Stimulated activated CD4-positive, alpha-beta T cell treated with anti-CD3 and anti-CD28 coated beads, Interleukin-4, amount 100 ng/mL, for 24 hours (primary cell): ENCODE results near the gene CSNK1A1L.

ENCODE experiments used
- DNase-seq: peaks from one replicate; pipeline ENCODE4 v3.0.0-alpha.2; 2020

Gene CSNK1A1L

DNA sequence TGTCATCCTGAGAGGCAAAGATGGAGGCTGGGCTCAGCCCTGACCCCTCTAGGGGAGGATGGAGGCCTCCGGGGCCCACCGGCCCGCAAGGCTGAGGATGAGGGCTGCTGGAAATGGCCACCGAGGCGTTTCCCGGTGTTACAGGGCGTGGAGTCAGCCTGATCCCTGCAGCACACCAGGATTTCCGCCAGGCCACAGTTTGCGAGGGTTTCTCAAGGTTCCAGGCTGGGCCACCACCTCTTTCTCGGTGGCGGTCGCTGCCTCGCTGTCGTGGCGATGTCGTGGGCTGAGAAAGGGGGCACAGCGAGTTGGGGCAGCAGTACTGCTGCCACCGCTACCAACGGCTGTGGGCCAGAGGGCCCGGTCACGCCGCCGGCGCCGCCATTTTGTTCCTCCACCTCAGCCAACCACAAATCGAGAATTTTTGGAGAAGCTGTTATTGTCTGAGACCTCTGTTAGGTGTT, at the start of gene CSNK1A1L:
CSNK1A1L (minus strand) TSS at position 414 of the 464 bp plus-strand sequence; CDS start at position 6, 408 bp downstream.
- DNase-seq, result no peak

DNA sequence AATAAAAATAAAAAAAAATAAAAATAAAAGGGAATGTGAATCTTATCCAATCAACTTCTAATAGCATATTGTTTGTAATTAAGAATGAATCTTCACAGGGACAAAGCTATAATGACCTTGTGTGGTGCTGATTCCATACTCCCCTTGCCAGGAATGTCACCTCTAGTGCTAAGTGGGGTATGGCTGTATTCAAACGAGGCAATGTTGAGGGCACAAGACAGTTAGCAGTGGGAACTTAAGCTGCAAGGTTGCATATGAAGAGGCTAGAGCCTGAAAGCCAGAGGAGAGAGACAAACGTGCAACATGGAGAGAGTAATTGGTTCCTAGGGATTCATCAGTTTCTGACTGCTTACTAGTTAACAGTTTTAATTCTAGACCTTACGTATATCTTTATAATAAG, 43.9 kb upstream of the CSNK1A1L start:
- no peak for DNase-seq

DNA sequence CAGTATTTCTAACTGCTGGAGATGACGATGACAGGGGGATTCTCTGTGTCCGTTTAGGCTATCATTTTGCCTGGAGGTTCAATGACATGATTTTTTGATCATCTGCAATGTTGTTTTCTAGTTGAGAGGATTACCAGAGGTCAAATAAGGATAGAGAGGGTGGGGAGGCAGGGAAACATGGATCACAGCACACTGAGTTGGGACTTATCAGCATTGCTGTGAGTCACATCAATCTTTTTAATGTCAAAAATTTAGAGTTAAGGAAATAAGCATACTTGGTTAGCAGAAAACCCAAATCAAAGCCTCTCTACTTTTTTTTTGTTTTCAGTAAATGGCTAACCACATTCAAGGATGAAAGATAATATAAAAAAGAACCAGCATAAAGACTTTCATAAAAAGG, 43.0 kb upstream of the CSNK1A1L start:
- no peak for DNase-seq

DNA sequence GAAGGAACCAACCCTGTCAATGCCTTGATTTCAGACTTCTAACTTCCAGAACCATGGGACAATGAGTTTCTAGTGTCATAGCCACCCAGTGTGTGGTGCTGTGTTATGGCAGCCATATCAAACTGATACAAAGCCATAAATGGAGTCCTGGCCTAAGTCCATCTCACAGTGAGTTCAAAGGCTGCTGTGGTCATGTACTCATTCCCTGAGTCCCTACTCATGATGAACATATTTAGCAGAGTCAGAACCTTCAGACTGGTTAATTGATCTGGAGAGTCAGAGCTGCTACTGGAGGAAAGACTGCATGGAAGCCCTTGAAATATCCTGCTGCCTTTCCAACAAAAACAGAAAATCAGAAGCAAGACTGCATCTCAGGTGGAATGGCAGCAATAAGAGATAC, 39.2 kb upstream of the CSNK1A1L start:
- DNase-seq, result no peak

DNA sequence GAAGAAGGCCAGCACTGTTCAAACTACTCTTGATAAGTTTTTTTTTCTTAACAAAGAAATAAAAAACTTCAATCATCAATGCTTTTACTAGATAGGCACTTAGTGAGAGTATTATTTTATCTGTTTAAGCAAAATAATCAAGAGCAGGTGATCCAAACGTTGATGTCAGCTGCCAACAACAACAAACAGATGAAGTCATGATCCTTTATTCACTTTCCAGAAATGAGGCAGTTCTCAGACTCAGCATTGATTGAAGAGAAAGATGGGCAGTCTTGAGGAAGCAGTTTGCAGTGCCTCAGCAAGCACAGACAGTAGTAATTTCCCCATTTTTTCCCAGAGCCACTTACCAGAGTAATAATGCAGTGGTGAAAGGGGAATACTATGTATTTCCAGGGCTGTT, 38.4 kb upstream of the CSNK1A1L start:
- no peak for DNase-seq

DNA sequence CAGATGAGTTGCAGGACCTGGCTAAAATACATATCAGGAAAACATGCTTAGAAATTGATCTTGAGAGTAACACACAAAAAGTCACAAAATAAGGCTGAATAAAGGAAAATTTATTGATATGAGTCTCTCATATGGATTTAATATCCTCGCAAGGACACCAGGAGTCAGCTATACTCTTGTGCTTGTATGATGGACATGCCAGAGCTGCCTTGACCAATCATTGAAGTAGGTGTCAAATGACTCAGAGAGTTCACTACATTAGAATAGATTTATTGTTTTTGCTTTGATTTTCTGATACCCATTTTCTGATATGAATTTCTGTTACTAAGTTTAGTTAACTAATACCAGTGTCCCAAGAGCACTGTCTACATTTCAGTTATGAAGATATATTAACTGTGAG, 37.4 kb upstream of the CSNK1A1L start:
- no peak for DNase-seq

DNA sequence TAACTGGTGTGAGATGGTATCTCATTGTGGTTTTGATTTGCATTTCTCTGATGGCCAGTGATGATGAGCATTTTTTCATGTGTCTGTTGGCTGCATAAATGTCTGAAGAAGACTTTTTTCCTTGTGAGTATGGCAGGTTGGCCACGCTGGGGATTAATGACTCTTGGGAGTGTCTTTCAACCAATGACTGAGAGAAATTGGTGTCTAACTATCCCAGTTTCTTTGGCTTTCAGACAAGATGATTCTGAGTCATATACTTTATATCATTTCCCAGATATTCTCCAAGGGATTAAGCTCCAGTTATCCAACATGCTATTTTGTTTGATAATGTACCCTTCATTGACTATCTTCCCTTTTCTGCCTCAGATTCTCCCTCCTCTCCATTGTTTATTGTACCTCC, 35.5 kb upstream of the CSNK1A1L start:
- DNase-seq, result no peak

DNA sequence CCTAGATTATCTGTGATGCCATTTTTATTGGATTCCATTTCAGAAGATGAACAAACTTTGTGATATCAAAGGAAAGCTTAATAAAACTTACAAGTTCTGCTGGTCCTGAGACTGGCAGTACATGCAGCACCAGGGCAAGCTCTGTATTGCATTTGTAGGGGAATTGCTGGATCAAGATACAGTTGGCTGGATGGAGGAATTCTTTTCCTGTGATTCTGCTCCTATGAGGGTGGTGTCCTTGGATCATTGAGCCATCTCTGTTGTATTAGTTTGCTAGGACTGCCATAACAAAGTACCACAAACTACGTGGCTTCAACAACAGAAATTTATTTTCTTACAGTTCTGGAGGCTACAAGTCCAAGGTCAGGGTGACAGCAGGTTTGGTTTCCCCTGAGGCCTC, 33.9 kb upstream of the CSNK1A1L start:
- no peak for DNase-seq

DNA sequence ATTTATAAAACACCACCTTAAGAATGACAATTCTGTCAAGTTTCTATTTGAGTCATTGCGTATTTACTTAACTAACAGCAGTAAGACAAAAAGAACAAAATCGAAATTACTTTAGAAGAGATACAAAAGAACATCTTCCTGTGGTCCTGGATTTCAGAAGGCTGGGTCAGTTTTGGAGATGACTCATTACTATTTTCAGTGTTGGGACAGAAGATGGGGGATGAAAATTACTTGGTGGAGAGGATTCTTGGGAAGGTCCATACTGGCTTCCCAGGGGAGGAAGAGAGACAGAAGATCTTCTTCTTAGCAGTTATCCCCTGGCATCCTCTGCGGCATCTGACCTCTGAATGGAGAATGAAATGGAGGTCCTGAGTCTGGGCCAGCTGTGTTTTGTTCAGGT, 33.5 kb upstream of the CSNK1A1L start:
- no peak for DNase-seq

DNA sequence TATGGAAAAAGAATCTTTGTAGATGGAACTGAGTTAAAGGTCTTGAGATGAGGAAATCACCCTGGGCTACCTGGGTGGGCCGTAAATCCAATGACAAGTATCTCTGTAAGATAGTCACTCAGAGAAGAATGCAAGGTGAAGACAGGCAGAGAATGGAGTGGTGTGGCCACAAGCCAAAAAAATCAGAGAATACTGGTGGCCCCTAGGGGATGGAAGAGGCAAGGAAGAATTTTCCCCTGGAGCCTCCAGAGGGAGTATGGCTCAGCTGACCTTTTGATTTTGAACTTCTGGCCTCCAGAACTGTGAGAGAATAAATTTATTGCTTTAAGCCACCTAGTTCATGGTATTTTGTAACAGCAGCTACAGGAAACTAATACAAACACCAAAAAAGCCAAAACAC, 32.7 kb upstream of the CSNK1A1L start:
- DNase-seq, result no peak

DNA sequence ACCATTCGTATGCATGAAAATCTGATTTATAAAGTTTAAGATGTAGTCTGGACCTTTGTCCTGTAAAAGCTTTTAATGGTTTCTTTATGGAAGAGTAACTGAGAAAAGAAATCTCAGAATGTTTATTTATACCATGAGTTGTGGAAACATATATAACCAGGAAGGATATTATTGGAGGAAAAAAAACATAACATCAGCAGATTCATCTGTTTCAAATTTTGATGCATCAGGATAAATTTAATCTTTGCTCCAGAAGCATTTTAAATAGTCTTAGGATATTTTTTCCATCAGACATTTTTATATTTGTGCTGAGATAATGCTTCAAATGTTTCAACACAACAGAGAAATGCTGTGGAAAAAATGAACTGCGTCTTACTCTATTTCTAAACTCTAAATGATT, 31.2 kb upstream of the CSNK1A1L start:
- no peak for DNase-seq

DNA sequence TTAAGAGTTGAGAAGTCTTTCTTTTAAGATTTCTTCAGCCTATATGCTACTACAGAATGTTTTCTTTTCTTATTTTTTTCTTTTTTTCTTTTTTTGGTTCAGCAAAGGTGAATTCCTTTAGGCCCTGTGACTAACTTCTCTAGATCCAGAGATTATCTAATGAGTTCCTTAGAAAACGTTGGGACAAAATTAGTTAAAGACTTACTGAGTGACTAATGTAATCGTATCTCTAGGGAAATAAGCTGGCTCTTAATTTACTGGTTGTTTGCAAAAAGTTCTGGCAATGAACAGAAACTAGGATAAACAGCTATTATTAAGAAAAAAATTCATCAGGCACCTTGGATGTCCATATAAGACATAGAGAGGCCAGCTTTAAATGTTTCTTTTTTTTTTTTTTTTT, 30.7 kb upstream of the CSNK1A1L start:
- DNase-seq, result no peak

DNA sequence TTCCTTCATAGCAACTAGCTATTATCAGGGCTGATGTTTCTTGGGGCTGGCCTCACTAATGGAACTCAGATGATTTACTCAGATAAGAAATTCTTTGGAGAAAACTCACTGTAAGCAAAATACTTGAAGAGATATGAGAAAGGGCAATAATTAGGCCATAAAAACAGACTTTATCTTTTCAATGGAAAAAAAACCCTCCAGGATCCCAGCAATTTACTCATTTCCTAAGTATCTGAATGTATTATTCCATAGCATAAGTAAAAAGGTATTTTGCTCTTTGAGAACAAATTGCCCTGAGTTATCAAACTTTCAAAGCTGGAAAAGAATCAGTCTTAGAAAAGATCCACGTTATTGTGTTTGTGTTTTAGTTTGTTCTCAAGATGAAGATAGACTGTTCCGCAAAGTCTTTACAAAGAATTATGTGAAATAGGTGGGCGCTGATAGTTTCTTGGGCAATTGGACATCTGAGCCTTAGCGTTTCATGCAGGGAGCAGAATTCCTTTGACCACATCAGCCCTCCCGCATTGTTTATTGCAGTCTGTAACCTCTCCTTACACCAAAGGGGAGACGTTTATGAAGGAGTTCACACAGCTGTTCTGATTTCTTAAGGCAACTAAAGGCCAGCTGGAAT, 29.1 kb upstream of the CSNK1A1L start:
- DNase-seq, result no peak

DNA sequence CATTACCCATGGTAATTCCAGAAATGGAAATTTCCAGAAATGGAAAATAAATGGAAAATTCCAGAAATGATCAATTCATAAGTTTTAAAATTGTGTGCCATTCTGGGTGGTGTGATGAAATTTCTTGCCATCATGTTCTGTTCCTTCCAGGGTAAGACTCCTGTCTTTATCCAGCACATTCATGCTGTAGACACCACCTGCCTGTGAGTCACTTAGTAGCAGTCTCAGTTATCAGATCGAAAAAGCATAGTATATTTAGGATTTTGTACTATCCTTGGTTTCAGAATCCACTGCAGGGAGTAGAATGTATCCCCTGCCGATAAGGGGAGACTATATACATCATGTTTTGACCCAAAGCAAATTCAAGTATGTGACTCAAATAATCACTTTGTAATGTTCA, 26.7 kb upstream of the CSNK1A1L start:
- no peak for DNase-seq

DNA sequence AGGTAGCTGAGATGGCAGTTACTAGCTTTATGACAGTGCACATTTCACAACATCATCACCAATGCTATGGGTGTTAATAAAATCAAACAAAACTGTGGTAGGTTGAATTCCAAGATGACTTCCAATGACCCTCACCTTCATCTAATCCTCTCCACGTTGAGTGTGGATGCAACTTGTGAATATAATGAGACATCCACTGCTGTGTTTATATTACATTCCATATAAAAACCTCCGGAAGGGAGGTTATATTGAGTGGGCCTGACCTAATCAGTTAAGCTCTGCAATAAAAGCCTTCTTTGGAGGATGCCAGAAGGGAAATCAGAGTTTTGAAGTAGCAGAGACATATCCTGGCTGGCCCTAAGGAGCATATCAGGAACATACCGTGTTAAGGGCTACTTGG, 25.6 kb upstream of the CSNK1A1L start:
- no peak for DNase-seq

DNA sequence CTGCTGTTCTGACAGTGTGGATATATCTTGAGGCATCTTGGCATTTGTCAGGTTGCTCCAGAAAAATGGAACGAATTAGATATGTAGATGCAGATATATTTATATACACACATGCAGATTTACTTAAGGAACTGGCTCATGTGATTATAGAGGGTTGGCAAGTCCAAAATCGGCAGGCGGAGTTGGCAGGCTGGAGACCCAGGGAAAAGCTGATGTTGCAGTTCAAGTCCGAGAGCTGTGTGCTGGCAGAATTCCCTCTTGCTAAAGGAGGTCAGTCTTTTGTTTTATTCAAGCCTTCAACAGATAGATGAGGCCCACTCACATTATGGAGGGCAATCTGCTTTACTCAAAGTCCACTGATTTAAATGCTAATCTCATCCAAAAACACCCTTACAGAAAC, 24.4 kb upstream of the CSNK1A1L start:
- no peak for DNase-seq

DNA sequence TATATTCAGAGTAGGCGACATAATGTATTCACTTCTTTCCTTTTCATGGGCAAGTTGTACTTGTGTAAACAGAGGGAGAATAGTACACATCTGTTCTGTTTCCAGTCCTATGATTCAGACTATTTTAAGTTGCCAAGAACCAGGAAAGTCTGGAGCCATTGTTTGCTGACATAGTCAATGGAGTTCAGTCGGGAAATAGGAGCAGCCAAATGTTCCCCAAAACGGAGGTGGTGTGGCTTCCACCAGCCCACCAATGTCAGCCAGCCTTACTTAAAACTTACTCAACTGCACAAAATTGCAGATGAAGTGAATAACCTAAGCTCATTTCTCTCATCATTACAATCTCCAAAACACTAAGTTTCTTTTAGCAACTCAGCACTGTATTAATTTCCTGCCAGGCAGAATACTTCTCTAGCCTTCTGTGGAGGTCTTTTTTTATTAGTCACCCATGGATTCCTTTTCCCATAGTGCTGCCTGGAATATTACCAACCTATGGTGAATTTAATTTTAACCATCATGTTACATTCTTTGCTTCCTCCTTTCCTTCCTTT, 22.3 kb upstream of the CSNK1A1L start:
- no peak for DNase-seq

DNA sequence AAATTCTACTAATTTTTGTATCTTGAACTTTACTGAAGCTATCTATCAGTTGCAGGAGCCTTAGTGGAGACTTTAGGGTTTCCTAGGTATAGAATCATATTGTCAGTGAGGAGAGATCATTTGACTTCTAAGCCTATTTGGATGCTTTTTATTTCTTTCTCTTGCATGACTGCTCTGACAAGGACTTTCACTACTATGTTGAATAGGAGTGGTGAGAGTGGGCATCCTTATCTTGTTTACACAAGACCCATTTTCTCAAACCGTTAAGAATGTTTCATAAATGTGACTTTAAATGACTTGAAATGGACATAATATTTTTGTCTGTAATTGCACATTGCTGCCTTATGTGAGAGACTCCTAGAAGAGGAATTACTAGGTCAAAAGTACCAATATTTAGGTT, 17.9 kb upstream of the CSNK1A1L start:
- DNase-seq, result no peak

DNA sequence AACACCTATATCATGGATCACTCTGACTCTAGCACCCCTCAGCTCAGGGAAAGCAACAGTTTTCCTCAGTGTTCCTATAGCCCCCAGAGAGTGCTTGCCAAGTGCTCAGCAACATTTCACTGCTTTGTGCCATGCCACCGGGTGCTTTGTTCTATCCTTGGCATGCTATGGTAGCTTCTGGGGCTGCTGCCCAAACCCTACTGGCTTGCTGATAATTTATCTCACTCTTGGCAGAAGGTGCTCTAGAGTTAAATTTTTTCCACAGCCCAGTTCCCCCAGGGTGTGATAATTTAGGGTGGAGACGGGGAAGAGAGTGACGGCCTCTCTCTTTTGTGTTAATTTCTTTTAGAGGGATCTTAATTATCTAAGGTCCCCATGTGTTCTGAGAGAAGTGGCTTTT, 12.6 kb upstream of the CSNK1A1L start:
- no peak for DNase-seq

DNA sequence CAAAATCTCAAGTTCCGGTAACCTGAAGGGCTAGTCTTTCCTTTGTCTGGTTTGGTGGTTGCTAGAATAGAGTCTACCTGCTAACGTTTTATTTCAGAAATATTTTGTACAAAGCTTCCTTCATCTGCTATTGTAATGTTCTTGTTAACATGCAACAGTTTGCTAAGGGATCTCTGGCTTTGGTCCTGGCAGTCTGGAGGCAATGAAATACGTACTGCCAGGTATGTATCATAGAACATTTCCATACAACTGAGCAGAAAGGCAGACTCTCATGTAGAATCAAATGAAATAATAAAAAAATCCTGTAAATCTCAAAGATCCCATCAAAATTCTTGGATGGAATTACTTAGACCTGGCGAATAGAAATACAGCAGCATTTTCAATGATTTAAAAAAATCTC, 8.8 kb upstream of the CSNK1A1L start:
- DNase-seq, result no peak

DNA sequence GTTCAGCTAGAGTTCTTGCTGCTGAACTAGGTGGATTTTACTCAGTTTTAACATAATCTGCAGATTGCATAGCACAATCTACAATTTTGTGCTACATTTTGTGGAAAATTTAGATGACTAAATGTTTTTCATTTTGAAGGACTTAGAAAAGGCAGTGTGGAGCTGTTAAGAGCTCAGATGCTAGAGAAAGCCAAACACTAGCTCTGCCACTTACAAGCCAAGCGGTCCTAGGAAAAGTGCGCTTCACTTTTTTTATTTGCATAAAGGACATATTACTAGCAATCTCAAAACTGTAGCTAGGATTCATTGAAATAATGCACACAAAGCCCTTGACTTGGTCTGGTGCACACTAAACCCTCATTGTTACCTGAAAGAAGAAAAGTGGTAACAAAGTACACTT, 8.1 kb upstream of the CSNK1A1L start:
- no peak for DNase-seq

DNA sequence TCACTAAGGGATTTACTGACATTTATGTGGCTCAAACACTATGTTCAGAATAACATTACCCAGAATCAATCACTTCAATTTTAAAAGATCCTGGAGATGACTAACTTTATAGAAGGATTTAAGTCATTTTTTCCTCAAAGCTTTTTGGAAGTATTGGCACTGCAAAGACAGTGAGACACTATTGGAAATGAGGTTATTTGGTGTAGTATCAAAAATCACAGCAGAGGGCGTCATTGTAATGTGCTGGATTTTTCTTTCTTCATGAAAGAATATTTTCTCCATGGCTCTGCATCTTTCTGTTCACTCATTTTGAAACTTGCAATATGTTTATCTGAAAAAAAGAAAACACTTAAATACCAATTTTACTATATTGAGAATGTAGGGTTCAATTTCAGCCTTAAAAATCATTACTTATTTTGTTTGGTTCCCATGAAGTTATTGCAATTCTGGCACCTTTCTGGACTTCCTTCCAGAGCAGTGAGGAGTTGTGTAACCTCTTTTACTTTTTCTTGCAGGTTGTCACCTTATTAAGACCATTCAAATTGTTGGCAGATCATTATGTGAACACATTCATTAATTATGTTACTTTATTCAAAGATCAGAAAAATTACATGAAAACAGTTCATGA, 3.7 kb upstream of the CSNK1A1L start:
- DNase-seq, result no peak

DNA sequence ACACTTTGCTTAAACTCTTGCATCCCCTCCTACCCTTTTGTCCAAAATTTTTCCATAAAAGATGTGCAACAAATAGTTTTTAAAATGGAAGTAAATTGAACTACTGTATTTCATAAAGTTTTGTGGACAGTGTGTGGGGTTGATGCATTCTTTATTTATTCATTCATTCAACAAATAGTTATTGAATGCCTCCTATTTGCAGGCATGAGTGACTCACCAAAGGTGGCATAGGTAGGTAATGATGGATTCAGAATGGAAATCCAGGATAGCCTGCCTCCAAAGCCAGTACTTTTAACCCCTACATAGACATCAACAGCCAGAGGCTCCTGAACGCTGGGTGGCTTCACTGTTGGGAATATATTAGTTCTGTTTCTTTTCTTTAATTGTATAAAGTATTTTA, 2.4 kb upstream of the CSNK1A1L start:
- no peak for DNase-seq

DNA sequence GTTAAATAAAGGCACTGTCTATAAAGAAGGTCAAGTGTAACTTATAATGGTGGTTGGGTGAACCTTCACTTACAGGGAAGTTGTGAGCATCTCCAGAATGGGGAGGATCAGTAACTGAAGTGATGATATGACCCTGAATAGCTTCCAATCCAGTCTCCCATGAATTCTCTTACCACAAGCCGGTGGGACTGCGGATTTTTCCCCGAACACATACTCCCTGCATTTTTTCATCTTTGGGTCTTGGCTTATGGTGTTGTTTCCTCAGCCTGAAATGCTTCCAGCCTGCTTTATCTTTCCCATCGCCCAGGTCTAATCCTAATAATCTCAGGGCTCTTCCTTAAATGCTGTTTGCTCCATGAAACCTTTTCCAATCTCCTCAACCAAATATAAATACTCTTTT, 2.0 kb upstream of the CSNK1A1L start:
- no peak for DNase-seq

DNA sequence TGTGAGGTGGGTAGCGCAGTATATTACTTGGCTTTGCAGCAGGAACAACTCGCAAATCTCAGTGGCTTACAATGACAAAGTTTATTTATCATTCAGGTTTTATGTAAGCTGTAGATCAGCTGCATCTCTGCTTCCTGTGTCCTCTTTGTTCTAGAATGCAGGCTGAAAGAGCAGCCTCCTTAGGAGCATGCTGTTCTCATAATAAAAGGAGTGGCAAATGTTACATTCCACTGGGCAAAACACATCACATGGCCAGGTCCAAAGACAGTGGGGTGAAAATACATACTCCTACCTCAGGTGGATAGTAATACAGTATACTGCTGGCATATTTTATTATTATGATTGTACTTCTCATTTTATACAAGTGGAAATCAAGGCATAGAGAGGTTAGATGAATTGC, 1.2 kb upstream of the CSNK1A1L start:
- DNase-seq, result no peak
